K562 (cell line): Measurements from ENCODE around the gene N4BP3. TPM values are rescaled to one million over a fixed set of nuclear protein-coding genes. Genes with fewer than 3 reads are reported as not detected.
"Not testable (repeated sequence)": the region's sequence is repeated elsewhere in the genome, so short reads cannot be mapped to it uniquely, and the experiment has no call there.

Experiments used
- CBX1 ChIP-seq: sonication (generic); IDR thresholded peaks from 2 replicates; pipeline ENCODE4 v1.6.1; 2016; ENCODE audit warnings: antibody characterized with exemption, low read depth, mild to moderate bottlenecking
- CBX3 ChIP-seq, 2 experiments: IDR thresholded peaks; 1 replicate in 1 of 2; 2 replicates in 1 of 2; pipeline ENCODE4 v1.6.1; 2012; ENCODE audit warnings: inconsistent platforms in 2 of 2, low read length in 2 of 2, borderline replicate concordance in 1 of 2, control low read depth in 1 of 2
- CC2D1A ChIP-seq: fragments of 450-650 bp; IDR thresholded peaks from 2 replicates; pipeline ENCODE4 v1.6.1; 2017; ENCODE audit warnings: mild to moderate bottlenecking
- EGR1 ChIP-seq: fragments of 450-650 bp; conservative IDR thresholded peaks from 2 replicates; pipeline ENCODE4 v1.6.1; 2017; ENCODE audit warnings: mild to moderate bottlenecking
- FOXK2 ChIP-seq, 2 experiments: fragments of 450-650 bp; IDR thresholded peaks in 1 of 2; conservative IDR thresholded peaks in 1 of 2; 2 replicates each; pipeline ENCODE4 v1.6.1; 2016; ENCODE audit warnings: low read depth in 2 of 2, mild to moderate bottlenecking in 1 of 2
- GABPA ChIP-seq: fragments of 200-800 bp; sonication (Bioruptor generic); conservative IDR thresholded peaks from 2 replicates; pipeline ENCODE4 v1.6.1; 2016; ENCODE audit warnings: low read depth, missing genetic modification characterization, missing compliant biosample characterization
- GATA2 ChIP-seq: sonication (generic); formaldehyde crosslinking; IDR thresholded peaks from 2 replicates; pipeline ENCODE4 v1.4.0; 2020; ENCODE audit warnings: mild to moderate bottlenecking, missing genetic modification reagents
- GATAD2A ChIP-seq: fragments of 450-650 bp; IDR thresholded peaks from 2 replicates; pipeline ENCODE4 v1.6.1; 2017
- HES1 ChIP-seq: fragments of 450-650 bp; IDR thresholded peaks from 2 replicates; pipeline ENCODE4 v1.6.1; 2016; ENCODE audit warnings: low read depth, mild to moderate bottlenecking, moderate library complexity
- HLTF ChIP-seq: fragments of 450-650 bp; IDR thresholded peaks from 2 replicates; pipeline ENCODE4 v1.6.1; 2016
- HNRNPLL ChIP-seq: fragments of 200-400 bp; formaldehyde crosslinking; IDR thresholded peaks from 2 replicates; pipeline ENCODE4 v1.6.1; 2017; ENCODE audit warnings: low read length, low read depth, mild to moderate bottlenecking; ENCODE audit not compliant: poor library complexity, severe bottlenecking
- JUN ChIP-seq, 2 experiments: sonication (generic) in 1 of 2; formaldehyde crosslinking in 1 of 2; IDR thresholded peaks; 2 replicates each; pipeline versions ENCODE4 v1.6.1 to v1.8.0; 2012 to 2022; ENCODE audit warnings: borderline replicate concordance in 2 of 2, mild to moderate bottlenecking in 2 of 2, improper control_type of control experiment in 1 of 2, low read depth in 1 of 2, low read length in 1 of 2, missing genetic modification reagents in 1 of 2
- KHSRP ChIP-seq: fragments of 450-650 bp; IDR thresholded peaks from 2 replicates; pipeline ENCODE4 v1.6.1; 2017
- MTA1 ChIP-seq: fragments of 450-650 bp; IDR thresholded peaks from 2 replicates; pipeline ENCODE4 v1.6.1; 2017; ENCODE audit warnings: borderline replicate concordance
- MTA3 ChIP-seq: fragments of 450-650 bp; formaldehyde crosslinking; IDR thresholded peaks from 2 replicates; pipeline ENCODE4 v1.6.1; 2017; ENCODE audit warnings: mild to moderate bottlenecking, borderline replicate concordance
- NRF1 ChIP-seq, 2 experiments: fragments of 450-650 bp; IDR thresholded peaks in 1 of 2; conservative IDR thresholded peaks in 1 of 2; 2 replicates each; pipeline ENCODE4 v1.6.1; 2014; ENCODE audit warnings: mild to moderate bottlenecking in 2 of 2
- NUFIP1 ChIP-seq: fragments of 450-650 bp; IDR thresholded peaks from 2 replicates; pipeline ENCODE4 v1.6.1; 2018; ENCODE audit not compliant: partially characterized antibody
- PHB ChIP-seq: fragments of 250-450 bp; sonication (Bioruptor Pico); IDR thresholded peaks from 2 replicates; pipeline ENCODE4 v1.5.0; 2021
- SPI1 ChIP-seq: IDR thresholded peaks from 2 replicates; pipeline ENCODE4 v1.6.1; 2011; ENCODE audit warnings: low read depth, low read length, control low read depth, borderline replicate concordance
- STAT5A ChIP-seq: IDR thresholded peaks from 2 replicates; pipeline ENCODE4 v1.6.1; 2012; ENCODE audit warnings: low read length, inconsistent platforms, borderline replicate concordance
- TEAD4 ChIP-seq, 2 experiments: sonication (generic) in 1 of 2; formaldehyde crosslinking in 1 of 2; IDR thresholded peaks; 2 replicates each; pipeline versions ENCODE4 v1.6.1 to v1.8.0; 2012 to 2022; ENCODE audit warnings: borderline replicate concordance in 1 of 2, inconsistent platforms in 1 of 2, low read length in 1 of 2, mild to moderate bottlenecking in 1 of 2, missing genetic modification reagents in 1 of 2
- ZFX ChIP-seq: sonication (generic); formaldehyde crosslinking; IDR thresholded peaks from 2 replicates; pipeline ENCODE4 v1.8.0; 2022; ENCODE audit warnings: mild to moderate bottlenecking, missing genetic modification reagents, moderate library complexity
- ZKSCAN8 ChIP-seq: fragments of 200-800 bp; sonication (Bioruptor generic); IDR thresholded peaks from 2 replicates; pipeline ENCODE4 v1.6.1; 2016; ENCODE audit warnings: missing genetic modification characterization, missing compliant biosample characterization
- ZNF316 ChIP-seq: fragments of 450-650 bp; IDR thresholded peaks from 2 replicates; pipeline ENCODE4 v1.6.1; 2016
- ZNF707 ChIP-seq: fragments of 250-450 bp; sonication (Bioruptor Pico); conservative IDR thresholded peaks from 2 replicates; pipeline ENCODE4 v1.8.0; 2022; ENCODE audit warnings: inconsistent platforms, mild to moderate bottlenecking, moderate library complexity
- polyA plus RNA-seq, 8 experiments: library from polyadenylated mRNA; depleted of rRNA in 4 of 8; stranded (reverse) in 5 of 8; unstranded in 3 of 8; fragments of >200 nt; fragmentation: Nextera tagmentation in 2 of 8; fragmentation: Illumina TruSeq in 1 of 8; extraction: Ambion mirVana in 2 of 8; extraction: Trizol in 1 of 8; gene quantifications; 2 replicates each; pipeline versions ENCODE4 v1.2.1 to v1.2.3, GENCODE V29; 2011 to 2014; ENCODE audit warnings: inconsistent platforms in 1 of 8, missing spikeins in 1 of 8
- total RNA-seq, 7 experiments: library from RNA; depleted of rRNA in 6 of 7; stranded (reverse); fragments of >200 nt in 6 of 7; fragmentation: Illumina TruSeq in 2 of 7; extraction: Trizol in 2 of 7; gene quantifications; 2 replicates each; pipeline versions ENCODE4 v1.2.1 to v1.2.3, GENCODE V29; 2011 to 2021; ENCODE audit warnings: low replicate concordance in 1 of 7
- TF ChIP-seq, protein P1 (sequence below): fragments of 200-800 bp; sonication (Bioruptor generic); IDR thresholded peaks from 2 replicates; pipeline ENCODE4 v1.6.1; 2017; ENCODE audit warnings: missing genetic modification characterization, missing compliant biosample characterization
- TF ChIP-seq, protein P2 (sequence below): fragments of 450-650 bp; IDR thresholded peaks from 2 replicates; pipeline ENCODE4 v1.6.1; 2016

N4BP3 gene
- total and polyA plus RNA-seq, 9 of the 15 experiments (the other 6 are each of a cell fraction or from before 2014, with no cell fraction given), result 0.06 to 7.0 (median 2.4) TPM

- TF ChIP-seq ZKSCAN8 (CRISPR knock-in tag) (peak; percentile 97), HES1 (peak; percentile 83), CBX3 (IDR thresholded peaks at IDR 0.05; ENCODE audit: borderline replicate concordance in 1 of 2, low read length in 2 of 2) (peak in 1 of 2 experiments; percentile 57; a peak in 2 of 3 replicates), JUN (IDR thresholded peaks at IDR 0.05; ENCODE audit: borderline replicate concordance, low read depth, low read length) (peak; percentile 43; the same call in 1 of the 2 replicates), STAT5A (peak; percentile 85), MTA1 (peak; percentile 84), HLTF (peak; percentile 93), EGR1 (peak; percentile 73), NRF1 (conservative IDR thresholded peaks at IDR 0.05 in 1 of 2, IDR thresholded peaks at IDR 0.05 in 1 of 2) (peak in 1 of 2 experiments; percentile 28; a peak in 1 of 4 replicates), KHSRP (peak; percentile 81), NUFIP1 (peak; percentile 55), CBX1 (0 out of 2 replicates have a peak, but pooled peaks have one; percentile 63), MTA3 (peak; percentile 82; the same call in 1 of the 2 replicates), SPI1 (peak; percentile 89), HNRNPLL (peak; percentile 37), GATA2 (peak; percentile 91), ZNF707 (CRISPR knock-in tag) (peak; percentile 12; the same call in 1 of the 2 replicates), ZNF316 (peak; percentile 17; the same call in 1 of the 2 replicates), PHB (CRISPR knock-in tag) (0 out of 2 replicates have a peak, but pooled peaks have one; percentile 63), TEAD4 (IDR thresholded peaks at IDR 0.05; ENCODE audit: low read length) (peak; percentile 95), GABPA (0 out of 2 replicates have a peak, but pooled peaks have one; percentile 12), ZFX (peak; percentile 76), GATAD2A (peak; percentile 58; the same call in 1 of the 2 replicates), FOXK2 (conservative IDR thresholded peaks at IDR 0.05 in 1 of 2, IDR thresholded peaks at IDR 0.05 in 1 of 2; ENCODE audit: low read depth in 2 of 2) (peak; percentile 79 to 86), CC2D1A (peak; percentile 96)
- TF ChIP-seq JUN, TEAD4 (CRISPR knock-in tag; IDR thresholded peaks at IDR 0.05; ENCODE audit: borderline replicate concordance): not testable (repeated sequence)
- TF ChIP-seq, protein P1, sequence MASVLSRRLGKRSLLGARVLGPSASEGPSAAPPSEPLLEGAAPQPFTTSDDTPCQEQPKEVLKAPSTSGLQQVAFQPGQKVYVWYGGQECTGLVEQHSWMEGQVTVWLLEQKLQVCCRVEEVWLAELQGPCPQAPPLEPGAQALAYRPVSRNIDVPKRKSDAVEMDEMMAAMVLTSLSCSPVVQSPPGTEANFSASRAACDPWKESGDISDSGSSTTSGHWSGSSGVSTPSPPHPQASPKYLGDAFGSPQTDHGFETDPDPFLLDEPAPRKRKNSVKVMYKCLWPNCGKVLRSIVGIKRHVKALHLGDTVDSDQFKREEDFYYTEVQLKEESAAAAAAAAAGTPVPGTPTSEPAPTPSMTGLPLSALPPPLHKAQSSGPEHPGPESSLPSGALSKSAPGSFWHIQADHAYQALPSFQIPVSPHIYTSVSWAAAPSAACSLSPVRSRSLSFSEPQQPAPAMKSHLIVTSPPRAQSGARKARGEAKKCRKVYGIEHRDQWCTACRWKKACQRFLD (CRISPR knock-in tag), result peak; percentile 64; the same call in 1 of the 2 replicates
- TF ChIP-seq, protein P2, sequence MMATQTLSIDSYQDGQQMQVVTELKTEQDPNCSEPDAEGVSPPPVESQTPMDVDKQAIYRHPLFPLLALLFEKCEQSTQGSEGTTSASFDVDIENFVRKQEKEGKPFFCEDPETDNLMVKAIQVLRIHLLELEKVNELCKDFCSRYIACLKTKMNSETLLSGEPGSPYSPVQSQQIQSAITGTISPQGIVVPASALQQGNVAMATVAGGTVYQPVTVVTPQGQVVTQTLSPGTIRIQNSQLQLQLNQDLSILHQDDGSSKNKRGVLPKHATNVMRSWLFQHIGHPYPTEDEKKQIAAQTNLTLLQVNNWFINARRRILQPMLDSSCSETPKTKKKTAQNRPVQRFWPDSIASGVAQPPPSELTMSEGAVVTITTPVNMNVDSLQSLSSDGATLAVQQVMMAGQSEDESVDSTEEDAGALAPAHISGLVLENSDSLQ, result peak; percentile 83
These were observed 14.1 kb downstream of the N4BP3 start (continued) for GRCh38 chr5:178127300-178128009.
